SJSA1 (cell line): ENCODE results near the gene LGI4. TPM values are rescaled to one million over a fixed set of nuclear protein-coding genes. Genes with fewer than 3 reads are reported as not detected.
A peak's percentile ranks its signal among the peaks of the same experiment; 100 is the strongest.

Experiments
- DNase-seq, 2 experiments: peaks; one replicate each; pipeline ENCODE4 v3.0.0-alpha.2; 2015 to 2020; ENCODE audit warnings: low spot score in 2 of 2, low read depth in 1 of 2
- H3K27ac ChIP-seq: fragments of 250-450 bp; sonication (Bioruptor Pico); 2 replicates; pipeline ENCODE4 v1.5.1; 2020; ENCODE audit warnings: mild to moderate bottlenecking, moderate library complexity
- H3K27me3 ChIP-seq: fragments of 250-450 bp; sonication (Bioruptor Pico); replicated peaks from 2 replicates; pipeline ENCODE4 v1.5.1; 2020; ENCODE audit warnings: mild to moderate bottlenecking, moderate library complexity
- H3K36me3 ChIP-seq: fragments of 250-450 bp; sonication (Bioruptor Pico); 2 replicates; pipeline ENCODE4 v1.5.1; 2020; ENCODE audit warnings: mild to moderate bottlenecking
- H3K4me1 ChIP-seq: fragments of 250-450 bp; sonication (Bioruptor Pico); replicated peaks from 2 replicates; pipeline ENCODE4 v1.6.1; 2021; ENCODE audit warnings: mild to moderate bottlenecking
- H3K4me3 ChIP-seq: fragments of 250-450 bp; sonication (Bioruptor Pico); 2 replicates; pipeline ENCODE4 v1.5.1; 2020; ENCODE audit warnings: mild to moderate bottlenecking
- H3K9me3 ChIP-seq: fragments of 250-450 bp; sonication (Bioruptor Pico); replicated peaks from 2 replicates; pipeline ENCODE4 v1.5.1; 2020; ENCODE audit warnings: mild to moderate bottlenecking
- total RNA-seq: library from RNA; depleted of rRNA; stranded (reverse); fragments of >200 nt; shearing (Covaris generic); gene quantifications from 2 replicates; pipeline ENCODE4 v1.2.3, GENCODE V29; 2014

The LGI4 gene
- total RNA-seq, 1 experiment from 2014 or later, result not detected

DNA sequence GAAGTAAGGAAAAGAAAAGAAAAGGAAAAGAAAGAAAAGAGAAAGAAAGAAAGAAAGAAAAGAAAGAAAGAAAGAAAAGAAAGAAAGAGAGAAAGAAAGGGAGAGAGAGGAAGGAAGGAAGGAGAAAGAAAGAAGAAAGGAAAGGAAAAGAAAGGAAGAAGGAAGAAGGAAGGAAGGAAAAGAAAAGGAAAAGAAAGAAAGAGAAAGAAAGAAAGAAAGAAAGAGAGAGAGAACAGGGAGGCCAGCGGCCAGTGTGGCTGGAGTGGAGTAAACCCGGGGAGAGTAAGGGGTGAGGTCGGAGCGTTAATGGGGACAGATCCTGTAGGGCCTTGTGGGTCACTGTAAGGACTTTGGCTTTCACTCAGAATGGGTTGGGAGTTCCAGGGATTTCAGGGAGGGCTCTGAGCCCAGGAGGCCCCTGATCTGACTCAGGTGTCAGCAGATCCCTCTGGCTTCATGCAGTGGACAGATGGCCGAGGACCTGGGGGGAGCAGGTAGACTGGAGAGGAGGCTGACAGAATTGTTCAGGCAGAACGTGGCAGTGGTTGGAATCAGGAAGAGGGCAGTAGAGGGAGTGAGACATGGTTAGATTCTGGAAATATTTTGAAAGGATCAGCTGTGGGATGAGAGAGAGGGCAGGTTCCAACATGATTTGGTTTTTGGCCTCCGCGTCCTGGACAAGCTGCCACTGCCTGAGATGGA, 39.0 kb downstream of the LGI4 start:
- no peaks in the 10 kb centered on the region; the same call in 1 of the 2 replicates for H3K4me1 ChIP-seq
- H3K4me3 ChIP-seq, result no peak overlapping the region
- DNase-seq, result no peak
- no peaks in the 10 kb centered on the region for H3K36me3 ChIP-seq
- no peaks in the 10 kb centered on the region for H3K9me3 ChIP-seq
- no peak overlapping the region for H3K27ac ChIP-seq
- H3K27me3 ChIP-seq, result no peaks in the 10 kb centered on the region

DNA sequence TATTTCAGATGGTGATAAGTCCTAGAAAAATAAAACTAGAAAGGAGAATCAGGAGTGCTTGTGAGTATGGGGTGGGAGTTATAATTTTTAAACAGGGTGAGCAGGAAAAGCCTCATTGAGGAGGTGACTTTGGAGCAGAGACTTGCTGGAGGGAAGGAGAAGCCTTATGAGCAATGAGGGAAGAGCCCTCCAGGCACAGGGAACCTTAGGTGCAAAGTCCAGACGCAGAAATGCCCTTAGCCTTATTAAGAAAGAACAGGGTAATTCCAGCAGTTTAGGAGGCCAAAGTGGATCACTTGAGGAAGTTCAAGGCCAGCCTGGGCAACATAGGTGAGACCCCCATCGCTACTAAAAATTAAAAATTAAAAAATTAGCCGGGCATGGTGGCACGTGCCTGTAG, 40.2 kb downstream of the LGI4 start:
- H3K27me3 ChIP-seq, result no peaks in the 10 kb centered on the region
- no peaks in the 10 kb centered on the region for H3K9me3 ChIP-seq
- no peaks in the 10 kb centered on the region for H3K36me3 ChIP-seq
- no peaks in the 10 kb centered on the region; the same call in 1 of the 2 replicates for H3K4me1 ChIP-seq
- DNase-seq, result no peak
- H3K27ac ChIP-seq, result no peak overlapping the region
- H3K4me3 ChIP-seq, result no peak overlapping the region

DNA sequence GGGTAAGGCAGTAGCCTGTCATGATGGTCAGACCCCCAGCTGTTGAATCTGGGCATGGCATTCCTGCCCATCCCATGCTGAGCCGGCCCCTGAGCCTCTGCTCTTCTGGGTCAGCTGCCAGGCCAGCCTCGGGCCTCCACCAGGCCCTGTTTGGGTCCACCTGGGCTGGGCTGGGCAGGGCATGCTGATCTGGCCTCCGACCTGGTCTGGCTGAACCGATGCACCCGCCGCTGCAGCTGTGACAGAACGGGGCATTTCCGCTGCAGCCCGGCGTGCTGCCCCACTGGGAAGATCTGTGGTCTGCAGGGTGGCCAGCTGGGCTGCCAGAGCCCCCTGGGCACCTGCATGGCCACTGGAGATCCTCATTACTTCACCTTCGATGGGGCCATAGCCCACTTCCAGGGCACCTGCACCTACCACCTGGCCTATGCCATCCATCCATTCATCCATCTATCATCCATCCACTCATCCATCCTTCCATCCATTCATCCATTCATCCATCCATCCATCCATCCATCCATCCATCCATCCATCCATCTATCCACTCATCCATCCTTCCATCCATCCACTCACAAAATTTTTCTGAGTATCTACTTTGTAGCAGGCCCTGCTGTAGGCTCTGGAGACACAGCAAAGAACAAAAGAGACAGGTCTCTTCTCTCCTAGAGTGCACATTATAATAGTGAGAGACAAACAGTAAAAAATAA, 40.8 kb downstream of the LGI4 start:
- Histone ChIP-seq H3K27me3 (no peaks in the 10 kb centered on the region), H3K4me1 (peaks cover 4% of the 10 kb centered on the region), H3K36me3 (no peaks in the 10 kb centered on the region), H3K4me3 (no peak overlapping the region), H3K27ac (no peak overlapping the region), H3K9me3 (no peaks in the 10 kb centered on the region)
- DNase-seq, result no peak

DNA sequence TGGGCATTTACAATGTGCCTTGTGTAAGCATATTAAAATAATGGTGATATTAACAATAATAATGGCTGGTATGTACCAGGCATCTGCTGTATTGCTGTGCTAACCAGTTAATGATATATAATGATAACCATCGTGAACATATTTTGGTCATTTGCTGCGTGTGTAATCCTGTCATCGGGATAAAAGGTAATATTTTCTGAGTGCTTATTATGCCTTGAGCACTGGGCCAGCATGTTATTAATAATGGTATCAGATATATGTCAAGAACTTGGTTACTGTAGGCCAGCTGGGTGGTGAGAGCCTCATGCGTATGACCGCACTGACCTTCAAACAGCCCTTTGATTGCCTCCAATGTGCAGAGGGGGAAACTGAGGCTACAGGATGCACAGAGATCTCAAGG, 41.4 kb downstream of the LGI4 start:
- no peak for DNase-seq
- H3K4me3 ChIP-seq, result no peak overlapping the region
- H3K27me3 ChIP-seq, result no peaks in the 10 kb centered on the region
- H3K36me3 ChIP-seq, result no peaks in the 10 kb centered on the region
- no peak overlapping the region for H3K27ac ChIP-seq
- H3K9me3 ChIP-seq, result no peaks in the 10 kb centered on the region
- H3K4me1 ChIP-seq, result peaks cover 11% of the 10 kb centered on the region

DNA sequence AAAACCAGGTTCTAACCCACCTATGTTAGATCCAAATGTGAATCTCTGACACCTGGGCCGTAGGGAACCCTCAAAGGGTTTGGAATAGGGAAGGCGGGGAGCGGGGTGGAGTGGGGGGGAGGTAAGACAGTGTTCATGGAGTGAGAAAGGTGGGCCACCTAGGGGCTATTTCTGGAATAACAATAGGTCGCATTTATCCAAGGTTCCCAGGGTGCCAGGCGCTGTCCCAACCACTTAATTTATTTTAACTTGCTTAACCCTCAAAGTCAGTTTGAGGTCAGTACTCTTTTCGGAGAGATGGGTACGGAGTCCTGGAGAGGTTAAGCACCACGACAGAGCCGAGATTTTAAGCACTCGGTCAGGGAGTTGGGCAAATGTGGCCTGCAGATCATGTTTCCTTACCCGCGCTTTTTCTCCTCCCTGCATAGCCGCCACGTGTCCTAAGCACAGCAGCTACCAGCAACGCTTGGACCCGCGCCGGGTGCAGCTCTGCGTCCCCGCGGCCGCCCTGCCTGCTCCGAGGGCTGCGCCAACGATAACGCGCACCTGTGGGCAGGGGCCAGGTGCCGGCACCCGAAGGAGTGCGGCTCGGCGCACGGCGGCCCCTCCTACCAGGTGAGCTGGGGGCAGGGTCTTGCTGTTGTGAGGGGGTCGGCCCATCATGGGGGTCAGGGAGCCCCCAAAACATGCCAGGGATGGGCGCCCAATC, 44.2 kb downstream of the LGI4 start:
- H3K36me3 ChIP-seq, result no peaks in the 10 kb centered on the region
- H3K4me1 ChIP-seq, result peaks cover 17% of the 10 kb centered on the region
- no peaks in the 10 kb centered on the region for H3K9me3 ChIP-seq
- no peak overlapping the region for H3K27ac ChIP-seq
- DNase-seq, result peak in 1 of 2 experiments; percentile 31
- no peak overlapping the region for H3K4me3 ChIP-seq
- no peaks in the 10 kb centered on the region for H3K27me3 ChIP-seq

DNA sequence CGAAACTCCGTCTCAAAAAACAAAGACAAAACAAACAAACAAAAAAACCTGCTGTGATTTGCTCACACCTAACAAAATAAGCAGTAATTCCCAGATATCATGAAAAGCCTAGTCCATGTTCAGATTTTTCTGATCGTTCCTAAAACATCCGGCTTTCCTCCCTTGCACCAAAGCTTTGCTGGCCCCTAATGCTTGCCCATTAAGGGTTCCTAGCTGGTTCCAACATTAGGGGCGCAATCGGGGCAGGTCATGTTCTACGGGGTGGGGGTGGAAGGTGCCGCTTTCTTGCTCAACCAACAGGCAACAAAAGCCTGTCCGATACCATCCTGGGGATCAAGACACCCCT, 44.7 kb downstream of the LGI4 start:
- no peak overlapping the region for H3K4me3 ChIP-seq
- peaks cover 17% of the 10 kb centered on the region for H3K4me1 ChIP-seq

DNA sequence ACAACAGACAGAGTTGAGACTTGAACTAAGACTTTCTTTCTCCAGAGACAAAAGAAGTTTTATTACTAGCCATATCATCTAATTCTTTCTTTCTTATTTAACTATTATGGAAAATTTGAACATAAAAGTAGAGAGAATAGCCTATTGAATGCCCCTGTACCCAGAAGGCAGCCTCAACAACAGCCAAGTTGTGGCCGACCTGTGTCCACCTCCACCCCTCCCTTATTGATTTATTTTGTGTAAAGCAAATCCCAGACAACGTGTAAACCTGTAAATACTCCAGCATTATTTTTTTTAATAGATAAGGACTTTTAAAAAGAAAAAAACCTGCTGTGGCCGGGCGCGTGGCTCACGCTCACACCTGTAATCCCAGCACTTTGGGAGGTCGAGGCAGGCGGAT, 45.3 kb downstream of the LGI4 start:
- H3K27ac ChIP-seq, result peak overlapping the region; percentile 41; the same call in 1 of the 2 replicates
- peaks cover 17% of the 10 kb centered on the region for H3K4me1 ChIP-seq
- H3K9me3 ChIP-seq, result no peaks in the 10 kb centered on the region
- no peaks in the 10 kb centered on the region for H3K27me3 ChIP-seq
- H3K36me3 ChIP-seq, result no peaks in the 10 kb centered on the region
- H3K4me3 ChIP-seq, result no peak overlapping the region
- no peak for DNase-seq

More for the DNA sequence above, 44.7 kb downstream of the LGI4 start:
- DNase-seq, result no peak
- no peaks in the 10 kb centered on the region for H3K27me3 ChIP-seq
- no peaks in the 10 kb centered on the region for H3K9me3 ChIP-seq
- H3K27ac ChIP-seq, result no peak overlapping the region
- H3K36me3 ChIP-seq, result no peaks in the 10 kb centered on the region

DNA sequence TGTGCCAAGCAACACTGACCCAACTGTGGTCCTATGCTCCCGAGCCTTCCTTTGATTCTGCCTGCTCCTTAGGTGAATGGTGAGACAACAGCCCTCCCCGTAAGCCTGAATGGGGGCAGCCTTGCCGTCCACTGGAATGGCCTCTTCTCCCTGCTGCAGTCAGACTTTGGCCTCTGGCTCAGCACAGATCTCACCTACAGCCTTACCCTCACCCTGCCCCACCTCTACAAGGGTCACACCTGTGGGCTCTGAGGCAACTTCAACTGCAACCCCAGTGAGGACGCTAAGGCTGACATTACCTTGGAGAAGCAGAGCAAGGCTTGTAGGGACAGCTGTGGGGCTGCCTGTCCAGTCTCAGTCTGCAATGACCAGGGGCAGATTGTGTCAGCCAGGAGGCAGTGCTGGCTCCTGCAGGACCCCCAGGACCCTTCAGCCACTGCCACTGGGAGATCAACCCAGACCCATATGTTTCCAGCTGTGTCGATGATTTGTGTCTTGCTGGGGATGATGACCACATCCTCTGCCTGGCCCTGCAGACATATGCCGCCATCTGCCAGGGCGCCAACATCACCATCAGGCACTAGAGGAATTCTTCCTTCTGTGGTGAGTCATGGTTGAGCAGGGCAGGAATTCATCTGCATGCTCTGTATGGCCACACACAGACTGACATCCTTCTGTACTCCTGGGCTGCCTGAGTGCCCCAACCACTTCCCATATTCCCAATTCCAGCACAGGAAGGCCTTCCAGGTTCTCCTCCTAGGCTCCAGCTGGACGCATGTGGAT, 46.5 kb downstream of the LGI4 start:
- no peak overlapping the region for H3K4me3 ChIP-seq
- H3K36me3 ChIP-seq, result no peaks in the 10 kb centered on the region
- H3K27me3 ChIP-seq, result no peaks in the 10 kb centered on the region
- H3K9me3 ChIP-seq, result no peaks in the 10 kb centered on the region
- peaks cover 17% of the 10 kb centered on the region for H3K4me1 ChIP-seq
- peak; percentile 88 to 93 for DNase-seq
- H3K27ac ChIP-seq, result peak overlapping the region; percentile 52

DNA sequence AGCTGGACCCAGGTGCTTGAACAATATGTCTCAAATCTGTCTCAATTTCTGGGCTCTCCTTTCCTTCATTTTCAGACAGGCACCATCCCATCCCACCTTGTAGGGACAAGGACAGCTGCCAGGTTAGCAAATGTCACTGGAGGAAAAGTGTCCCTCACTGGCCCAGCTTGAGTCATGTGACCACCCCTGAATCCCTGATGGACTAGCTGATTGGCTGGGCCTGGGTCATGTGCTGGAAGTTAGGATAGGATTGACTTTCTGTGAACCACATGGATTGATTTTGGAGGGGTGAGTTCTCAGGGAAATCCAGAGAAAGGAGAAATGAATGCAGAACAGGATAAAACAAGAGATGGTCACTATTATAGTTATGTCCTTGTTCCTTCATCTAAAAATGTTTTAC, 47.5 kb downstream of the LGI4 start:
- H3K27me3 ChIP-seq, result no peaks in the 10 kb centered on the region
- no peak overlapping the region for H3K27ac ChIP-seq

DNA sequence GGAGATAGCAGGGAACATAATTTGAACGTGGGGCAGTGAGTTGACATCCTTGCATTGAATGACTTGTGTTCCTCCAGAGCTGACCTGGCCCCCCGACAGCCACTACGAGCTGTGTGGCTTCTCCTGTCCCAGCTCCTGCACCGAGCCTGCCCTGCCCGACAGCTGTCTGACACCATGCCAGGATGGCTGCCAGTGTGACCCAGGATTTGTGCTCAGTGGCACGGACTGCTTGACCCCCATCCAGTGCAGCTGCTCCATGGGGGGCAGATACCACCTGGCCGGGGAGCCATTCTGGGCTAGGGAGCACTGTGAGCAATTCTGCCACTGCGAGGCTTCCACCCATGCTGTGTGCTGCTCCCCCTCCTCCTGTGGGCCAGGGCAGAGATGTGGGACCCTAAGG, 48.4 kb downstream of the LGI4 start:
- Histone ChIP-seq H3K36me3 (no peaks in the 10 kb centered on the region; the same call in 1 of the 2 replicates), H3K27me3 (no peaks in the 10 kb centered on the region), H3K27ac (no peak overlapping the region), H3K4me1 (peaks cover 17% of the 10 kb centered on the region), H3K4me3 (no peak overlapping the region), H3K9me3 (peaks cover 4% of the 10 kb centered on the region)
- no peak for DNase-seq

More for the DNA sequence above, 47.5 kb downstream of the LGI4 start:
- H3K36me3 ChIP-seq, result no peaks in the 10 kb centered on the region; the same call in 1 of the 2 replicates
- DNase-seq, result no peak
- no peak overlapping the region for H3K4me3 ChIP-seq
- H3K4me1 ChIP-seq, result peaks cover 17% of the 10 kb centered on the region
- peaks cover 3% of the 10 kb centered on the region for H3K9me3 ChIP-seq

DNA sequence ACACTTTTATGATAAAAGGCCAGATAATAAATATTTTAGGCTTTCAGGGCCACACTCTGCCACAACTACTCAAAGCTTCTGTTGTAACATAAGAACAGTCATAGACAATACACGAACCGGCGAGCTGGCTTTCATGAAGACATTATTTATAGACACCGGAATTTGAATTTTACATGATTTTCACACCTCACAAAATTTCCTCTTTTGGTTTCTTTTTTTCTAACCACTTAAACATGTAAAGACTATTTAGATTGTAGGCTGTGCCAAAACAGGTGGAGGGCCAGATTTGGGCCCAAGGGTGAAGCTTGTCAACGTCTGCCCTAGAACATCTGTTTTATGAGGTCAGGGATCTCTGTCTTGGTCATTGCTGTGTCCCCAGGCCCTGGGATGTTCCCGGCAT, 48.9 kb downstream of the LGI4 start:
- no peaks in the 10 kb centered on the region for H3K27me3 ChIP-seq
- H3K9me3 ChIP-seq, result peaks cover 4% of the 10 kb centered on the region
- H3K4me3 ChIP-seq, result no peak overlapping the region
- H3K36me3 ChIP-seq, result no peaks in the 10 kb centered on the region; the same call in 1 of the 2 replicates
- no peak overlapping the region for H3K27ac ChIP-seq
- DNase-seq, result no peak
- H3K4me1 ChIP-seq, result peaks cover 17% of the 10 kb centered on the region

DNA sequence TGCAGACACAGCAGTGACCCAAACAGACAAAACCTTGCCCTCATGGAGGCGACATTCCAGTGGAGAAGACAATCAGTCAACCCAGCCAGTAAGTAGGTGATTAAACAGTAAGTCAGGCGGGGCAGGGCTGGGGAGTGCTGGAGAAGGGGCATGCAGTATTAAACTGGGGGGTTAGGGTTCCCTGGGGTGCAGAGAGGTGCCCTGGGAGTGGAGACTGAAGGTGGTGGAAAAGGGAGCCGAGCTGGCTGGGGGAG, 50.4 kb downstream of the LGI4 start:
- Histone ChIP-seq H3K27ac (no peak overlapping the region), H3K36me3 (no peaks in the 10 kb centered on the region; the same call in 1 of the 2 replicates), H3K27me3 (no peaks in the 10 kb centered on the region), H3K4me3 (no peak overlapping the region), H3K9me3 (peaks cover 4% of the 10 kb centered on the region), H3K4me1 (peaks cover 17% of the 10 kb centered on the region)
- DNase-seq, result no peak

DNA sequence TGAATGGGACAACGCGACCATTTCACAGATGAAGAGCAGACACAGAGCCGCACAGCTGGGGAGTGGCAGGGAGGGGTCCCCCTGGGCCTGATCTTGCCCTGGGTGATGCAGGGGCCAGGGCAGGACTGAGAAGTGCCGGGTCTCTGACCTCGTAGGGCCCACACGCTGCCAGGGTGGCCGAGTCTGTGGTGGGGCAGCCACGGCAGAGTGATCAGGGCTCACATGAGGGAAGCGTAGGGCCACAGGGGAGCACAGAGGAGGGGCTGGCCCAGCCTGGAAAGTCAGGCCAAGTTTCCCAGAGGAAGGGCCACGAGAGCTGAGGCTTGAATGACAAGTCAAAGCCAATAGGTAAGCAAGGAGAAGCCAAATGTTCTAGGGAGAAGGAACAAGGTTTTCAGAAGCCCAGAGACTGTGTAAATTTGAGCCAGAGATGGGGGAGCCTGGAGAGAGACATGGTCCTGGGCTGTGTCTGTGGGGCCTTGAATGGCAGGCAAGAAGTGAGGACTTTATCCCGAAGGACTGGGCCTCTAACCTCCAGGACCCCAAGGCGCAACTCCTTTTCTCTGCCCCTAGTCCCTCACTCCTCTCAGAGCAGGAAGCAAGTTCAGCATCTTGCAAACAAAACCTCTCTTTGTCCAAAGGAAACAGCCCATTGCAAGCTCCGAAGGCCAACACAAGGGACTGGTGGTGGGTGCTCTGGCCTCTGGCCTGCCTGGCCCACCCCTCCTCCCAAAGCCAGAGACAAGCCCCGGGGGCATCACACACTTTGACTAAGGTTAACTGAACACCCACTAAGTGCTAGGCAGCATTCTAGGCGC, 51.0 kb downstream of the LGI4 start:
- Histone ChIP-seq H3K4me1 (peaks cover 12% of the 10 kb centered on the region), H3K27ac (no peak overlapping the region), H3K27me3 (no peaks in the 10 kb centered on the region), H3K9me3 (peaks cover 4% of the 10 kb centered on the region), H3K36me3 (no peaks in the 10 kb centered on the region; the same call in 1 of the 2 replicates), H3K4me3 (no peak overlapping the region)
- no peak for DNase-seq
